IPS-18a (cell line): ENCODE results near the gene UQCC3.
A peak's percentile ranks its signal among the peaks of the same experiment; 100 is the strongest.
"Not testable (repeated sequence)": the region's sequence is repeated elsewhere in the genome, so short reads cannot be mapped to it uniquely, and the experiment has no call there.

Experiments
- H3K27ac ChIP-seq: one replicate; pipeline ENCODE4 v1.5.1; 2013; ENCODE audit warnings: low read length
- H3K27me3 ChIP-seq: one replicate; pipeline ENCODE4 v1.6.1; 2013; ENCODE audit warnings: mild to moderate bottlenecking, low read length; ENCODE audit not compliant: control insufficient read depth, insufficient read depth
- H3K36me3 ChIP-seq: one replicate; pipeline ENCODE4 v1.6.1; 2013; ENCODE audit warnings: low read depth, low read length; ENCODE audit not compliant: control insufficient read depth
- H3K4me1 ChIP-seq: one replicate; pipeline ENCODE4 v1.6.1; 2013; ENCODE audit warnings: low read depth, low read length; ENCODE audit not compliant: control insufficient read depth
- H3K4me3 ChIP-seq: one replicate; pipeline ENCODE4 v1.5.1; 2013; ENCODE audit warnings: low read length
- H3K9ac ChIP-seq: one replicate; pipeline ENCODE4 v1.6.1; 2013; ENCODE audit warnings: mild to moderate bottlenecking, low read length, moderate library complexity
- H3K9me3 ChIP-seq: one replicate; pipeline ENCODE4 v1.6.1; 2013; ENCODE audit warnings: low read depth, low read length; ENCODE audit not compliant: control insufficient read depth

Gene UQCC3

GRCh38 chr11:62648967-62649364, 22.5 kb upstream of the UQCC3 start:
- no peak overlapping the region for H3K27ac ChIP-seq
- peaks cover 25% of the 10 kb centered on the region for H3K36me3 ChIP-seq
- no peaks in the 10 kb centered on the region for H3K27me3 ChIP-seq
- H3K9ac ChIP-seq: no peak overlapping the region
- H3K4me1 ChIP-seq: no peaks in the 10 kb centered on the region
- no peak overlapping the region for H3K4me3 ChIP-seq
- H3K9me3 ChIP-seq: no peaks in the 10 kb centered on the region

GRCh38 chr11:62649486-62649885, 22.0 kb upstream of the UQCC3 start:
- no peaks in the 10 kb centered on the region for H3K27me3 ChIP-seq
- H3K36me3 ChIP-seq: peaks cover 22% of the 10 kb centered on the region
- no peak overlapping the region for H3K9ac ChIP-seq
- H3K4me1 ChIP-seq: no peaks in the 10 kb centered on the region
- H3K9me3 ChIP-seq: no peaks in the 10 kb centered on the region
- no peak overlapping the region for H3K27ac ChIP-seq
- H3K4me3 ChIP-seq: no peak overlapping the region

- H3K4me3 ChIP-seq, H3K9me3 ChIP-seq, H3K4me1 ChIP-seq, H3K27me3 ChIP-seq, H3K9ac ChIP-seq, H3K27ac ChIP-seq: not testable (repeated sequence)
- peaks cover 22% of the 10 kb centered on the region for H3K36me3 ChIP-seq
Measured at GRCh38 chr11:62650283-62650682, 21.2 kb upstream of the UQCC3 start.

- Histone ChIP-seq H3K9ac (peak overlapping the region; percentile 92), H3K36me3 (peaks cover 22% of the 10 kb centered on the region), H3K27me3 (no peaks in the 10 kb centered on the region), H3K27ac (peak overlapping the region; percentile 65), H3K4me1 (no peaks in the 10 kb centered on the region), H3K9me3 (no peaks in the 10 kb centered on the region), H3K4me3 (peak overlapping the region; percentile 87)
Measured at GRCh38 chr11:62652161-62653006, 19.1 kb upstream of the UQCC3 start.

GRCh38 chr11:62654297-62654696, 17.2 kb upstream of the UQCC3 start:
- Histone ChIP-seq H3K27me3 (no peaks in the 10 kb centered on the region), H3K9me3 (no peaks in the 10 kb centered on the region), H3K27ac (no peak overlapping the region), H3K4me3 (no peak overlapping the region), H3K36me3 (peaks cover 5% of the 10 kb centered on the region), H3K4me1 (no peaks in the 10 kb centered on the region), H3K9ac (no peak overlapping the region)

- no peaks in the 10 kb centered on the region for H3K4me1 ChIP-seq
- H3K9me3 ChIP-seq: no peaks in the 10 kb centered on the region
- H3K27ac ChIP-seq: no peak overlapping the region
- no peak overlapping the region for H3K9ac ChIP-seq
- H3K4me3 ChIP-seq: no peak overlapping the region
- H3K27me3 ChIP-seq: no peaks in the 10 kb centered on the region
- no peaks in the 10 kb centered on the region for H3K36me3 ChIP-seq
Measured at GRCh38 chr11:62656796-62657429, 14.6 kb upstream of the UQCC3 start.

GRCh38 chr11:62664405-62665074, 6.9 kb upstream of the UQCC3 start:
- Histone ChIP-seq H3K4me3 (peak overlapping the region; percentile 97), H3K9me3 (no peaks in the 10 kb centered on the region), H3K36me3 (peaks cover 24% of the 10 kb centered on the region), H3K4me1 (peaks cover 15% of the 10 kb centered on the region), H3K27me3 (no peaks in the 10 kb centered on the region), H3K27ac (peak overlapping the region; percentile 8), H3K9ac (peak overlapping the region; percentile 95)

GRCh38 chr11:62665075-62665598, 6.3 kb upstream of the UQCC3 start, which contains the start of the genes C11orf98 and CSKMT:
TSS of gene C11orf98 (minus strand) at chr11:62665210. CDS start at chr11:62665169, 41 bp downstream.
TSS of gene CSKMT (plus strand) at chr11:62665312. CDS start at chr11:62665880, 568 bp downstream.
- Histone ChIP-seq H3K4me3 (peak within 1 kb of the TSS; percentile 97), H3K27me3 (no peaks in the 10 kb centered on the region), H3K36me3 (peaks cover 24% of the 10 kb centered on the region), H3K9me3 (no peaks in the 10 kb centered on the region), H3K27ac (peak within 1 kb of the TSS; percentile 68), H3K9ac (peak within 1 kb of the TSS; percentile 95), H3K4me1 (peaks cover 15% of the 10 kb centered on the region)

- Histone ChIP-seq H3K4me1 (peaks cover 15% of the 10 kb centered on the region), H3K36me3 (peaks cover 24% of the 10 kb centered on the region), H3K4me3 (peak overlapping the region; percentile 97)
Measured at GRCh38 chr11:62665599-62666258, 5.7 kb upstream of the UQCC3 start.

GRCh38 chr11:62666259-62666926, 5.1 kb upstream of the UQCC3 start:
- H3K27ac ChIP-seq: peak overlapping the region; percentile 68
- peaks cover 24% of the 10 kb centered on the region for H3K36me3 ChIP-seq
- no peaks in the 10 kb centered on the region for H3K9me3 ChIP-seq
- H3K9ac ChIP-seq: peak overlapping the region; percentile 95
- peaks cover 15% of the 10 kb centered on the region for H3K4me1 ChIP-seq
- H3K27me3 ChIP-seq: no peaks in the 10 kb centered on the region
- H3K4me3 ChIP-seq: peak overlapping the region; percentile 97

More at GRCh38 chr11:62665599-62666258, 5.7 kb upstream of the UQCC3 start:
- Histone ChIP-seq H3K27me3 (no peaks in the 10 kb centered on the region), H3K9ac (peak overlapping the region; percentile 95), H3K27ac (peak overlapping the region; percentile 68), H3K9me3 (no peaks in the 10 kb centered on the region)
